GM23338 (cell line): ENCODE data around the gene MAN1C1. TPM values are rescaled to one million over a fixed set of nuclear protein-coding genes. Genes with fewer than 3 reads are reported as not detected.
"Not testable (repeated sequence)": the region's sequence is repeated elsewhere in the genome, so short reads cannot be mapped to it uniquely, and the experiment has no call there.

Source experiments
- ATAC-seq: fragments of 200-7000 bp; cut with Tn5 transposase; 3 replicates; pipeline ENCODE4 v1.9.1; 2020
- DNase-seq: peaks from one replicate; pipeline ENCODE4 v3.0.0-alpha.2; 2015; ENCODE audit warnings: low spot score
- H2AFZ ChIP-seq: fragments of 200-600 bp; sonication (generic); 2 replicates; pipeline ENCODE4 v1.8.0; 2016; ENCODE audit warnings: antibody characterized with exemption, mild to moderate bottlenecking, moderate library complexity
- H3F3A ChIP-seq: fragments of 200-600 bp; sonication (generic); replicated peaks from 2 replicates; pipeline ENCODE4 v1.8.0; 2017; ENCODE audit warnings: antibody characterized with exemption, mixed run types, low read depth
- H3K27ac ChIP-seq: fragments of 200-600 bp; sonication (generic); 2 replicates; pipeline ENCODE4 v1.6.1; 2016; ENCODE audit warnings: low read depth
- H3K27me3 ChIP-seq: fragments of 200-600 bp; sonication (generic); 2 replicates; pipeline ENCODE4 v1.8.0; 2016; ENCODE audit warnings: mild to moderate bottlenecking, mixed run types, moderate library complexity; ENCODE audit not compliant: insufficient read depth
- H3K36me3 ChIP-seq: fragments of 200-600 bp; sonication (generic); 2 replicates; pipeline ENCODE4 v1.8.0; 2016; ENCODE audit warnings: mild to moderate bottlenecking; ENCODE audit not compliant: insufficient read depth
- H3K4me1 ChIP-seq: fragments of 200-600 bp; sonication (generic); 2 replicates; pipeline ENCODE4 v1.8.0; 2016; ENCODE audit warnings: mild to moderate bottlenecking, moderate library complexity; ENCODE audit not compliant: insufficient read depth
- H3K4me2 ChIP-seq: fragments of 200-600 bp; sonication (generic); 2 replicates; pipeline ENCODE4 v1.7.1; 2017; ENCODE audit warnings: mixed run types
- H3K4me3 ChIP-seq: fragments of 200-600 bp; sonication (generic); 2 replicates; pipeline ENCODE4 v1.6.1; 2016; ENCODE audit warnings: mixed run types
- H3K79me2 ChIP-seq: fragments of 200-600 bp; sonication (generic); replicated peaks from 2 replicates; pipeline ENCODE4 v1.8.0; 2017; ENCODE audit warnings: mild to moderate bottlenecking; ENCODE audit not compliant: insufficient read depth
- H3K9me2 ChIP-seq: fragments of 200-600 bp; sonication (generic); 2 replicates; pipeline ENCODE4 v1.8.0; 2017; ENCODE audit not compliant: insufficient read depth
- H4K20me1 ChIP-seq: fragments of 200-600 bp; sonication (generic); replicated peaks from 2 replicates; pipeline ENCODE4 v1.8.0; 2017; ENCODE audit warnings: mild to moderate bottlenecking; ENCODE audit not compliant: insufficient read depth
- H3K27ac Mint-ChIP-seq: 2 replicates; pipeline ENCODE4 v1.8.0; 2020; ENCODE audit warnings: inconsistent platforms, mild to moderate bottlenecking, moderate library complexity, mixed read lengths
- H3K27me3 Mint-ChIP-seq: 3 replicates; pipeline ENCODE4 v1.8.0; 2022; ENCODE audit warnings: low read depth, mild to moderate bottlenecking, moderate library complexity, mixed read lengths, inconsistent platforms; ENCODE audit not compliant: insufficient read depth, poor library complexity
- H3K36me3 Mint-ChIP-seq: 3 replicates; pipeline ENCODE4 v1.8.0; 2021; ENCODE audit warnings: low read depth, mild to moderate bottlenecking, inconsistent platforms, moderate library complexity, mixed read lengths
- H3K4me1 Mint-ChIP-seq: 3 replicates; pipeline ENCODE4 v1.8.0; 2020; ENCODE audit warnings: mild to moderate bottlenecking, inconsistent platforms, mixed read lengths
- H3K4me3 Mint-ChIP-seq: 3 replicates; pipeline ENCODE4 v1.8.0; 2021; ENCODE audit warnings: moderate library complexity, mild to moderate bottlenecking, inconsistent platforms, mixed read lengths
- H3K9me3 Mint-ChIP-seq: 3 replicates; pipeline ENCODE4 v1.8.0; 2020; ENCODE audit warnings: moderate library complexity, mild to moderate bottlenecking, inconsistent platforms, mixed read lengths
- CREB1 ChIP-seq: fragments of 250-450 bp; sonication (Bioruptor Pico); IDR thresholded peaks from 2 replicates; pipeline ENCODE4 v1.5.0; 2020; ENCODE audit warnings: low read depth, mild to moderate bottlenecking, moderate library complexity
- CTCF ChIP-seq, 2 experiments: fragments of 200-600 bp in 1 of 2; sonication (generic) in 1 of 2; conservative IDR thresholded peaks; 2 replicates each; pipeline versions ENCODE4 v1.5.1 to v1.6.1; 2016 to 2017; ENCODE audit warnings: antibody characterized with exemption in 2 of 2, low read depth in 2 of 2, mild to moderate bottlenecking in 2 of 2, moderate library complexity in 1 of 2
- ETS1 ChIP-seq: IDR thresholded peaks from 2 replicates; pipeline ENCODE4 v1.6.1; 2016; ENCODE audit warnings: antibody characterized with exemption
- EZH2 ChIP-seq: fragments of 200-600 bp; sonication (generic); IDR thresholded peaks from one replicate; pipeline ENCODE4 v1.8.0; 2017; ENCODE audit warnings: antibody characterized with exemption, mild to moderate bottlenecking, low read depth; ENCODE audit not compliant: unreplicated experiment
- JUNB ChIP-seq: IDR thresholded peaks from one replicate; pipeline ENCODE4 v1.6.1; 2016; ENCODE audit warnings: antibody characterized with exemption; ENCODE audit not compliant: unreplicated experiment
- POLR2AphosphoS5 ChIP-seq: IDR thresholded peaks from 2 replicates; pipeline ENCODE4 v1.6.1; 2016; ENCODE audit warnings: antibody characterized with exemption, low read depth
- REST ChIP-seq: IDR thresholded peaks from one replicate; pipeline ENCODE4 v1.6.1; 2018; ENCODE audit warnings: antibody characterized with exemption; ENCODE audit not compliant: unreplicated experiment
- STAT1 ChIP-seq: IDR thresholded peaks from one replicate; pipeline ENCODE4 v1.6.1; 2016; ENCODE audit warnings: antibody characterized with exemption; ENCODE audit not compliant: unreplicated experiment
- ZNF114 ChIP-seq: fragments of 250-450 bp; sonication (Bioruptor Pico); IDR thresholded peaks from 2 replicates; pipeline ENCODE4 v1.5.0; 2020; ENCODE audit warnings: mild to moderate bottlenecking, moderate library complexity
- ZNF331 ChIP-seq: fragments of 250-450 bp; sonication (Bioruptor Pico); IDR thresholded peaks from 2 replicates; pipeline ENCODE4 v1.5.0; 2020; ENCODE audit warnings: low read depth, mild to moderate bottlenecking, moderate library complexity
- polyA plus RNA-seq: library from polyadenylated mRNA; unstranded; fragments of >200 nt; fragmentation: Nextera tagmentation; extraction: Ambion mirVana; gene quantifications from 2 replicates; pipeline ENCODE4 v1.2.1, GENCODE V29; 2016
- total RNA-seq: library from RNA; depleted of rRNA; stranded (reverse); fragments of >200 nt; shearing (Covaris generic); gene quantifications from 2 replicates; pipeline ENCODE4 v1.2.3, GENCODE V29; 2014

Gene MAN1C1
- total and polyA plus RNA-seq, 2 experiments from 2014 or later: 5.4 to 13.6 TPM

- no peak for TF ChIP-seq ZNF114 (CRISPR knock-in tag)
- TF ChIP-seq CTCF (conservative IDR thresholded peaks at IDR 0.05; ENCODE audit: low read depth in 2 of 2): no peak
- TF ChIP-seq CREB1: no peak
Measured at GRCh38 chr1:25593861-25594260, 22.7 kb upstream of the MAN1C1 start (continued).

GRCh38 chr1:25594971-25595370 lies 21.6 kb upstream of the MAN1C1 start:
- H3K36me3 Mint-ChIP-seq: no peaks in the 10 kb centered on the region
- no peaks in the 10 kb centered on the region for H4K20me1 ChIP-seq
- H3K4me3 ChIP-seq: no peak overlapping the region
- H3K4me1 ChIP-seq: no peaks in the 10 kb centered on the region
- H3F3A ChIP-seq: peaks cover 8% of the 10 kb centered on the region; the same call in 1 of the 2 replicates
- no peaks in the 10 kb centered on the region for H3K79me2 ChIP-seq
- no peak overlapping the region for H3K4me3 Mint-ChIP-seq
- H3K9me2 ChIP-seq: peaks cover 5% of the 10 kb centered on the region; the same call in 1 of the 2 replicates
- H3K9me3 Mint-ChIP-seq: peaks cover 5% of the 10 kb centered on the region; the same call in 2 of the 3 replicates
- DNase-seq (no peak), ATAC-seq (no peak)
- no peak for TF ChIP-seq ZNF331 (CRISPR knock-in tag)
- no peak for TF ChIP-seq ETS1
- no peak for TF ChIP-seq ZNF114 (CRISPR knock-in tag)
- no peak for TF ChIP-seq CREB1
- no peak for TF ChIP-seq STAT1
- no peak for TF ChIP-seq EZH2
- TF ChIP-seq JUNB: no peak
- no peak for TF ChIP-seq POLR2AphosphoS5
- no peak for TF ChIP-seq REST
- no peaks in the 10 kb centered on the region for H3K4me1 Mint-ChIP-seq
- H3K27ac ChIP-seq: no peak overlapping the region
- H3K36me3 ChIP-seq: no peaks in the 10 kb centered on the region
- no peak overlapping the region for H2AFZ ChIP-seq
- peaks cover 8% of the 10 kb centered on the region for H3K27me3 Mint-ChIP-seq
- H3K27me3 ChIP-seq: no peaks in the 10 kb centered on the region
- no peak overlapping the region for H3K27ac Mint-ChIP-seq
- H3K4me2 ChIP-seq: no peak overlapping the region

GRCh38 chr1:25596641-25597040 lies 19.9 kb upstream of the MAN1C1 start:
- not testable (repeated sequence) for H3K4me3 ChIP-seq, H3K9me3 Mint-ChIP-seq, H3K4me1 ChIP-seq, H3K27ac ChIP-seq, H3K36me3 ChIP-seq, H3K27me3 ChIP-seq, H3K79me2 ChIP-seq, H3K27ac Mint-ChIP-seq, H3K36me3 Mint-ChIP-seq, H3F3A ChIP-seq, H2AFZ ChIP-seq, H3K27me3 Mint-ChIP-seq, H4K20me1 ChIP-seq, DNase-seq, ATAC-seq, H3K4me2 ChIP-seq, H3K4me1 Mint-ChIP-seq, H3K4me3 Mint-ChIP-seq, H3K9me2 ChIP-seq
